Non-pigmented ciliary epithelial cell (primary cell): ENCODE data around the gene EGLN2.
"Not testable (repeated sequence)": the region's sequence is repeated elsewhere in the genome, so short reads cannot be mapped to it uniquely, and the experiment has no call there.

Experiments
- DNase-seq: peaks from one replicate; pipeline ENCODE4 v3.0.0-alpha.2; 2010; ENCODE audit warnings: low read depth

EGLN2 gene

DNA sequence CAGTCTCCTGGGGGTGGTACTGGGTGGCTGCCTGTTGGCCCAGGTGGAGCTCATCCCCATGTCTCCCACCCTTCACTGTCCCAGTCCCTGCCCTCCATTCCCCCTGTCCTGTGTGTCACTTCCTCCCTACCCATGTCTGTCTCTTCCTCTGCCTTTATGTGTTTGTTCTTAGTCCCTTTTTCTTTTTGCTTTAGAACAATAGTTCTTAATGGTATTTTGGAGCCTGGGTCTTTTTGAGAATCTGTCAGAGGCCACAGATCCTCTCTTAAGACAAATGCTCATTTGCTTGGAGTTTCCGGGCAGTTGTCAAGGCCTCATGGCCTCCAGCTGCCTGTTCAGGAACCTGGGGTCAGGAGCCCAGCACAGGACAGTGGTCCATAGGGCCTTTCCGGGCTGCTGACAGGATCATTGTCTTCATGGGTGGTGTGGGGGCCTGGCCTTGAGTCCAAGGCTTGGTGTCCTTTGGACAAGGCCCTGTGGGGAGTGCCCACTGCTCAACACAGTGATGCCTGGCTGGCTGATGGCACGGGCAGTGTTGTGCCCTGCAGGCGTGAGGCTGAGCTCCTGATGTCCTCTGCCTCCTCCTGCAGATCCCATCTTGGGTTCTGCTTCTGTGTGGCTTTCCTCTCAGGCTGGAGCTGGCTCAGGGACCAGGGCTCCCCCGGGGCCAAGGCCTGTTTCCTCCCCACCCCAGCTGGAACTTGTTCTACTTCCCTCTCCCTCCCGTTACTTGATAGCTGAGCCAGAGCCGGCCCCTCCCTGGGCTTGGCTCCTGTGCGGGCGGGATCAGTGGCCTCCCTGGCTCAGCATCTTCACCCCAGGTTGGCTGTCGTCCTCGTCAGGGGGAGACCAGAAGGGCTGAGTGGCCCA, 3.5 kb downstream of the EGLN2 start:
- no peak for DNase-seq

DNA sequence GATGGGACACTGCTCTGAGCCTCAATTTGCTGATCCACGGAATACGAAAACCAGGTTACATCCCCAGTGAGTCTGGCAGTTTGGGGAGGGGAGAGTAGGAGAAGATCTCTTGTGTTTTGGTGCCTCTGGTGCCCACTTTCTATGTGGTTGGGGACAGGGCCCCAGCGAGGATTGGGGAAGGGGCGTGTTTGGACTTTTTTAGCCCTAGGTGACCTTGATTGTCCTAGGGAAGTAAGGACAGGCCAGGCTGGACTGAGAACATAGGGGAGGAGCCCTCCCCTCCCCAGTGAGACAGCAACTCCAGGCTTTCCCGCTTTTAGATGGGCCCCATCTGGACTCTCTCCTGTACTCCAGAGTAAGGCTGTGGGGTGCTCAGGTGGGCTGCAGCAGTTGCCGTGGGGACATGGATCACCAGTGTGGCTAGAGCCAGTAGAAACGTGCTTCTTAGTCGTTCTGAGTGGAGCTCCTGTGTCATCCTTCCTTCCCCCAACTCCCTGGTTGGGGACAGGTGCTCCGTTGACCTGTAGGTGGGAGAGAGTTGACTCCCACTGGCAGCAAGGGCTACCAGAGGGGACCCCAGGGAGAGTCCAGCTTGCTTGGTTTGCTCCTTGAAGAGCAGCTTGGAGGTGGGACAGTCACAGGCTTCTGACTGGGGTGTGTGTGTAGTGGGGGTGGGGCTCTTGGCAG, 4.3 kb downstream of the EGLN2 start:
- no peak for DNase-seq

DNA sequence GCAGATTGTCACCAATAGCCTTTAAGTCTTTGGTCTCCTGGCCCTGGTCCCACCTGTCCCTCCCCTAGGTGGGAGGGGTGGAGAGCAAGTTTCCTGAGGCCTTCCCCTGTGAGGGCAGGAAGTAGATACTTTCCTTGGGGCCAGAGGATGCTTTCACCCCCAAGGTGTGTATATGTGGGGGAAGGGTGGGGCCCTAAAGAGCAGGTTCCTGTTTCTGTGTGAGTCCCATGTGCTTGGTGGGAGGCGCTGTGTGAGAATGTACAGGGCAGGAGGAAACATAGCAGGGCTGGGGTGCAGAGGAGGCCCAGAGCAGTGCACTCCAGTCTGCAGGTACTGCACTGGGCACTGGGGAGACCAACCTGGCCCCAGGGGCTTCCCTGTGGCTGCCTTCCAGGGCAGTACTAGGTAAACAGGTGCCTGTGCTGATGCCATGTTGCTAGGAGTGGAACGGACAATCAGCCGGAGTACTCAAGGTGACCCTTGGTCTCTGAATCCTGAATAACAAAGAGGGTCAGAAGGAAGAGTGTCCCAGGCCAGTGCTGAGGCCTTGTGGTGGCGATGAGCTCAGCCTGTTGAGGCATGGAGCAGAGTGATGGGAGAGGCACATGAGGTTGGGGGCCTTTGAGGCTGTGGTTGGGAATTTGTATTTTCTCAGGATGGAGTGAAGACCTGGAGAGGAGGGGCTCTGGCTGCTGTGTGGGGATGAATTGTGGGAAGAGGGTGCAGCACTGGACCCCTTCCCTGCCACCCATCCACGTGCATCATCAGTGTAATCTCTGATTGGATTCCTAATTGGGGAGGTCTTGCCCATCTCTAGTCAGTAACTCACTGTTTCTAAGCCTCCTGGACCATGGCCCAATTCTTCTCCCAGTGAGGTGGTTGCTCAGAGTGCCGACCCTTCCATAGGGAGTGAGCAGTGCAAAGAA, 5.1 kb downstream of the EGLN2 start:
- no peak for DNase-seq

DNA sequence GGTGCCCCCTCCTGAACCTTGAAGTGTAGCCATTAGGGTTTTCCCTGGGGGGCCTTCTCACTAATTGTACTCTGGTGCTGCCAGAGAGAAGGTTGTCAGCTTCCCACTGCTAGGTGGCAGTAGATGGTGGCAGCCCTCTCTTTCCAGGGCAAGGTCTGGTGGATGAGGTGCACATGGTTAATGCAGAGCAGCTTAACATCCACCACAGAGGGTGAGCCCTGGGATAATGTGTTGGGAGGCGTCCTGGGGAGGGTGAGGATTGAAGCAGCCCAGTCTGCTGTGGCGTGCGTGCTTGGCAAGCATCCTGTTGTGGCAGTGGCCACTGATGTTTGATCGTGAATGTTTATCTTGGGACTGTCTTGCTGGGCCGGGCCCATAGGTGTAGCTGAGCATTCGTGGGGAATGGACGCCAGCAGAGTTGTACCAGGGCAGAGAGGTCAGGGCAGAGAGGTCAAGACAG, 5.8 kb downstream of the EGLN2 start:
- no peak for DNase-seq

DNA sequence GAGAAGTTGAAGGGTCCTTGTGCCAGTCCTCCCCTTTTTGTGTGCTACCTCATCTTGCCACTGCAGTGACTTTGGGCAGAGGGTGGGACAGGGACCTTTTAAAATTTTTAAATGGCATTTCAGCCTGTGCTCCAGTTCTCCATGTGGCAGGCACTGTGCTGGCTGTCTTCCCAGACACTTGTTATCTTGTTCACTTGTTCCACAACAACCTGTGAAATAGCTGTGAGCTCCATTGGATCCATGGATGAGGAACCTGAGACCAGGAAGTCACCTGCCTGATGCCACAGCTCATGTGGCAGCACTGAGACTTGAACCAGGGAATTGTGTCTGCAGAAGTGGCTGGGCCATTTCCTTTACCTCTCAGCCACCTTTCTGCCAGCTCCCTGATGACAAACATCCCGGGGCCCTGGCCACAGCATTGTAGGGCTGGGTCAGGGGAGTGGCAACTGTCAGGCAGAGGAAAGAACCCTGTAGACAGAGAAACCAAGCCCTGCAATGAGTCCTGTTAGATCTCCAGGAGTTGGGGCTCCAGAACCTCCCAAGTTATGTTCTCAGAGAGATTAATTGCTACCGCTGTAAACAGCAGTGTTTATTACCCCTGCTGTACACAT, 6.4 kb downstream of the EGLN2 start:
- DNase-seq, result no peak

DNA sequence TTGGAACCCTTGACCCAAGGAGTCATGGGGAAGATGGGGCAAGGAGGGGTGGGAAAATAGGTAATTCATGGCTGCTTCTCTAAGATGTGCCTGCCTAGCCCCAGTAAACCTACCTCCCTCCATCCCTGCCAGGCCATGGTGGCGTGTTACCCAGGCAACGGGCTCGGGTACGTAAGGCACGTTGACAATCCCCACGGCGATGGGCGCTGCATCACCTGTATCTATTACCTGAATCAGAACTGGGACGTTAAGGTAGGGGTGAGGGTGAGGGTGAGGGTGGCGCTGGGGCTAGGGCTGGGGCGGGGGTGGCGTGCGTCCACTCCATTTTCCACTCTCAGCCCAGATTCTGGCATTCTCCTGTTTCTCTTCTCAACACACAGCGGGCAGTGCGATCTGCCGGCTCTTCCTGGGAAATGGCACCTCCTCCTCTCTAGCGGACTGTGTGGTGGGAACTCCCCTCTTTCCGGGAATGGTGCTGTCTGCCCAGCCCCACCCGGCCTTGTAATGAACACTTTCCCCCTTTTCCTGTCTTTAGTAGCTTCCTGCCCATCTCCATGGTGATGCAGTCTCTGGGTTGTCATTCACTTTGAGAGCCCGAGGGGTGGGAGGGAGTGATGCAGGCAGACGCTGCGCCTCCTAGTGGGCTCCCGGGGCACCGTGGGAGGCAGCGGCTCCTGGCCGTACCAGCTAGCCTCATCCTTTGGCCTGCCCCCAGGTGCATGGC, 7.6 kb downstream of the EGLN2 start:
- peak; percentile 77 for DNase-seq

DNA sequence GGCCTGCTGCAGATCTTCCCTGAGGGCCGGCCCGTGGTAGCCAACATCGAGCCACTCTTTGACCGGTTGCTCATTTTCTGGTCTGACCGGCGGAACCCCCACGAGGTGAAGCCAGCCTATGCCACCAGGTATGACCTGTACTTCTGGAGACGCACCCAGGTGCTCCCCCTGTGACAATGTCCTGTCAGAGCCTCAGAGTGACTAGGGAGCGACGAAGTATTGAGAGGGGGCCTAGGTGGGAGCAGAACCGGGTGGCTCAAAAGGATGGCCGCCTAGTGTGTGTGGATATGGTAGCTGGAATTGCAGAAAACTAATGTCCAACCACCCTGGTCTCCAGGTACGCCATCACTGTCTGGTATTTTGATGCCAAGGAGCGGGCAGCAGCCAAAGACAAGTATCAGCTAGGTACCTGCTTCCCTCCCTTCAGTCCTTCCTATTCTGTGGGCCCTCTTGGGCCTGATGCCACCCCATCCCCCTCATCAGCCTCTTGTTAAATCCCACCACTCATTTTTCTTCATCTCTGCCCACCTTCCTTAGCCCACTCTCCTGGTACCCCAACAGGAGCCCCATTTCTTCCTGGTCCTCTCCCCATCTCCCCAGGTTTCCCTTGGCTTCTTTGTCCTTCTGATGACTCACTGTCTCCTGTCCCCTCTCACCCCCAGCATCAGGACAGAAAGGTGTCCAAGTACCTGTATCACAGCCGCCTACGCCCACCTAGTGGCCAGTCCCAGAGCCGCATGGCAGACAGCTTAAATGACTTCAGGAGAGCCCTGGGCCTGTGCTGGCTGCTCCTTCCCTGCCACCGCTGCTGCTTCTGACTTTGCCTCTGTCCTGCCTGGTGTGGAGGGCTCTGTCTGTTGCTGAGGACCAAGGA, 8.4 kb downstream of the EGLN2 start:
- no peak for DNase-seq

DNA sequence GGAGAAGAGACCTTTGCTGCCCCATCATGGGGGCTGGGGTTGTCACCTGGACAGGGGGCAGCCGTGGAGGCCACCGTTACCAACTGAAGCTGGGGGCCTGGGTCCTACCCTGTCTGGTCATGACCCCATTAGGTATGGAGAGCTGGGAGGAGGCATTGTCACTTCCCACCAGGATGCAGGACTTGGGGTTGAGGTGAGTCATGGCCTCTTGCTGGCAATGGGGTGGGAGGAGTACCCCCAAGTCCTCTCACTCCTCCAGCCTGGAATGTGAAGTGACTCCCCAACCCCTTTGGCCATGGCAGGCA, 9.0 kb downstream of the EGLN2 start:
- DNase-seq, result no peak

DNA sequence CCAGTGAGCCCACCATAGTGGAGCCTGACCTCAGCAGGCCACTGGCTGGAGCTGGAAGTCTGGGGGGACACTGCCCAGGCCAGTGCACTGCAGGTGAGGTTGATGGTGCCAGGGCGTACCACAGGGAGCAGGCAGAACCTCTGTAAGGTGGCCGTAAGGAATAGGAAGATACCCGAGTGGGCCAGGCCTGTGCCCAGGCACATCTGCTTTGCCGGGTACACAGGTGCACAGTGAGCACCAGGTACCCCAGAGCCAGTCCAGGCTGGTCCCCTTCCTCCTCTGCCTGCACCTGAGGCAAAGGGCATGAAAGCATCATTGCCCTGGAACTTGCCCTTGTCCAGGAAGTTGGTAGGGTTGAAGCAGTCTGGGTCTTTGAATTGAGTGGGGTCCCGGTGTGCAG, 9.5 kb downstream of the EGLN2 start:
- DNase-seq, result no peak

DNA sequence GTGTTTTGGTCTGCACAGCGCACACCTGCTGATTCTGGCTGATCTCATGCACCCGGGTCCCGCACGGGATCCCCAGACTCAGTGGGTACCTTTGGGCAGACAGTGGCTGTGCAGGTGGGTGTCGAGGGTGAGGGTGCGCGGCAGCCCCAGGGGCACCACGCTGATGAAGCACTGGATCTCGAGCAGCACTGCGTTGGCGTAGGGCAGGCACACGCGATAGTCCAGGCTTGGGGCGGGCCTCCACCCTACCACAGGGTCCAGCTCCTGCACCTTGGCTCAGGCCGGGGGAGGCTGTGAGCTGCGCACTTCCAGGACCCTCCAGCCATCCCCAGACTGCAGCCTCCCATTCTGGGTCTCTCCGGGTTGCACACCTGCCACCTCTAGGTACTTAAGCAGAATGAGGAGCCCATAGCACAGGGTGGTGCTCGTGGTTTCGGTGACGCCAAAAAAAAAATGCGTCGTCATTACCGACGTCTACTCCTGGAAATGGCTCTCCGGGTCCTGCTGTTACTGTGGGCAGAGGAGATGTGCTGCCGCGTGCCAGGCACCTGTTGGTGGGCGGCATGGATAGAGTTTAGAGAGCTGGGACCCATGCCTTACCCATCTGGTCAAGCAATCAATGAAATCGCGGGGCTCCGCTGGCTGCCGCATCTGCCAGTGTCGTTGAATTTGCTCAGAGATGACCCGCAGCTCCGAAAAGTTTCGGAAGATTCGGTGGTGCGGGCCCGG, 10.5 kb downstream of the EGLN2 start:
- DNase-seq, result no peak

DNA sequence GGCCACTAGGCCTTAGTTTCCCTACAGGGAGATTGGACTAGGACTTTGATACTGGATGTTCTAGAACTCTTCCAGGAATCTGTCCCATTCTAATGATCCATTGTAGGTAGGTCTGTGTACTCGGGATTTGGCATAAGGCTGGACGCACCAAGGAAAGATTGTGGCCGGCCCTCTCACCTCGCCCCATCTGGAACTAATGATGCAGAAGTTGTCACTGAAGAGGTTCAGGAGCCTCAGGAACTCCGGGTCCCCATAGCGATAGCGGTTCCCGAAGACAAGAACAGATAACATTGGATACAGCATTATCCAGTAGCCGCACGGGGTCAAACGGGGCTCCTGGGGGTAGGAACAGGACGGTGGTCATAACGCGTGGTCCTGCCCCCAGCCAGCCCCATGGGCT, 11.2 kb downstream of the EGLN2 start:
- DNase-seq, result no peak

DNA sequence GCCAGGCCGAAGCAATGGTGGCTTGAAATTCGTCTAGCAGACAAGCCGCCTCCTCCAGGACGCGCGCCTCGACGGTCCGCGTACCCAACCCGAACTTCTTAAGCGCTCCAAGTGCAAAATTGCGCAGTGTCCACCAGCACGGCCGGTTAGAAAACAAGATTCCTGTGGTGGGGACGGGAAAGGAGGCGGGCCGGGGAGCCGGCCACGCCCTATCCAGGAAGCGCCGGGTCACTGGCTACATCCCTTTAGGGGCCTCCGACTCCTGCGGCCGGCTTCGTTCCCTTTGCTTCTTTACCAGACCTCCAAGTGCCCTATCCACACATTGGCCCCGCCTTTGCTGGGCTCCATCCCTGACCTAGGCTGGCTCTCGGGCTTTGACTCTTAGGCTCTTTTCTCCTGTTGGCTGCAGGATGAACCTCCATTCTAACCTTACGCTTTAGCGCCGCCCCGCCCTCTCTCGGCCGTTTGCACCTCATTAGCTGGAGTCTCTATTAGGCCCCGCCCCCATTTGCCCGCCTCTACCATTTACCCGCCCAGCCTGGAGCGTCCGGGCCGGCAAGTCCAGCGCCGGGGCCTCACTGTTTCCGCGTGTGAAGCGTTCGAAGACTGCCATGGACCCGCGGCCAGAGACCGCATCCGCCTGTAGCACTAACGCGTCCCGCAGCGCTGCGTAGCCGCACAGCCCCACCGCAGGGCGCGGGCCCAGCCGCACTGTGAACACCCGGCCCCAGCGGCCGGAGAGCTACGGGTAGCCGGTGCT, 11.8 kb downstream of the EGLN2 start:
- not testable (repeated sequence) for DNase-seq

DNA sequence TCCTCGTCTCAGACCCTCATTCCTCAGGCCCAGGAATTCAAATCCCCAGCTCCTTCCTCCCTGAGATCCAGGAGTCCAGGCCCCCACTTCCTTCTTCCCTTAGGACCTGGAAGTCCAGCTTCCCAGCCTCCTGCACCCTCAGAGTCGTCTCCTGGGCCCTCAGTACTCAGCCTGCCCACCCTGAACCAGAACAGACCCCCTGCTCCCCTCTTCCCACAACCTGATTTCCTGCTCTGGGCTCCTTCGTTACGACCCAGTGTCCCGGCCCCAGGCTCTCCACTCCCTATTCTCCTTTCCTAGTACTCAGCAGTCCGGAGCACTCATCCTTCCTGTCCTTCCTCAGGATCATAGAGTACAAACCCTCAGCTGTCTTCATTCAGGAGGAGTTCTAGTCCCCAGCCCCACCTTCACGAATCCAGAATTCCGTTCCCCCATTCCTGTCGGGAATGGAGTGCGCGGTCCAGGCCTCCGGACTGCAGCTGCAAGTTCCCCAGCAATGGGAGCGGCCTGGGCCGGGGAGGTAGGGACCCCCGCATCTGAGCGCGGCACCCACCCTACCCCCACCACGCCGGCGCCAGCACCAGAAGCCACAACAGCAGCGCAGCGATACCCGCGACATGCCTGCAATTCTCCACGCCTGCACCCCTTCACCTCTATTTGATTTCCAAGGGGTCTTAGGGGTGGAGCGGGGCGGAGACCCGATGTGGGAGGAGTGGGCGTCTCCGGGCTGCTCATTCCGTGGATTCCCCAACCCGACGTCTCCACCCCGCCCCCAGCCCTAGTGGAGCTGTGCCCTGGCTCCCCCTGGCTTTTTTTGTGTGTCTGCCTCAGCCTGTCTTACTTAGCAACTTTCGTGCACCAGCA, 12.7 kb downstream of the EGLN2 start:
- no peak for DNase-seq

DNA sequence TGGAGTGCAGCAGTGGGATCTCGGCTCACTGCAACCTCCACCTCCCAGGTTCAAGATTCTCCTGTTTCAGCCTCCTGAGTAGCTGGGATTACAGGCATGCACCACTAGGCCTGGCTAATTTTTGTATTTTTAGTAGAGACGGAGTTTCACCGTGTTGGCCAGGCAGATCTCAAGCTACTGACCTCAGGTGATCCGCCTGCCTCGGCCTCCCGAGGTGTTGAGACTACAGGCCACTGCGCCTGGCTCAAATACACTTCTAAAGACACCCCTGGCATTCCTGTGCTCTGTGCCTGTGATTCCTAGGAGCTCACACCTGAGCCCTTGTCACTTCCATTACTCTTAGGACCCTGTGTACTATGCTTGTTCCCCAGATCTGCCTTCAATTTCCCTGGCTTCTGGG, 13.6 kb downstream of the EGLN2 start:
- DNase-seq, result not testable (repeated sequence)

DNA sequence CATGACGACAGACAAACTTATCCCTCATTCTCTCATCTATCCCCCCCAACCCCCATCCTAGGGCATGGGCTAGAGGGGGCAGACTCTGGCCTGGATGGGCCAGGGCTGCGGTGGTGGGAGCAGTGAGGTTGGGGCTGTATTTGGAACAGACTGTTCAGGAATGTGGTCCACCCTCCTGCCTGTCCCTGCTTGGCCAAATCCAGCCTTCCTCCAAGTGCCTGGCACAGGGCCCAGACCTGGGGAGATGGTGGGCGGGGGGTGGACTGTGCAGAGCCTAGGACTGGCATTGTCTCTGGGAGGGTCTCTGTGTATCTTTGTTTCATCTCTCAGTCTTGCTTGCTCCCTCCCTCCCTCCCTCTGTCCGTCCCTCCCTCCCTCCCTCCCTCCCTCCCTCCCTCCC, 14.2 kb downstream of the EGLN2 start:
- no peak for DNase-seq

DNA sequence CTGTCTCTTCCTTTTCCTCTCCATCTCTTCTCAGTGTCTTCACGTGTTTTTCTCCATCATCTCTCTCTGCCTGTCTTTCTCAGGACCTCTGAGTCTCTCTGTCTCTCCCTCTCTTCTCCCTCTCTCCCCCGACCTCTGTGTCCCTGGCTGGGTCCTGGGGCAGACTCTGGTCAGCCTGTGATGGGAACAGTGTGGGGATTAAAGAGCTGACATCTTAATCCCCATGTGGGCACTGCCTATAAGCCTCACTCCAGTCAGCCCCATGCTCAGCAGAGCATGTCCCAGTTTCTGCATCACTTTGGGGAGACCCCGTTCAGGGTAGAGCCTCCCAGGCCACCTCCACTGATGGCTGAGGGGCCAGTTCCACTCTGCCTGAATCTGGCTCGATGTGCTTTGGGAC, 16.2 kb downstream of the EGLN2 start:
- no peak for DNase-seq

DNA sequence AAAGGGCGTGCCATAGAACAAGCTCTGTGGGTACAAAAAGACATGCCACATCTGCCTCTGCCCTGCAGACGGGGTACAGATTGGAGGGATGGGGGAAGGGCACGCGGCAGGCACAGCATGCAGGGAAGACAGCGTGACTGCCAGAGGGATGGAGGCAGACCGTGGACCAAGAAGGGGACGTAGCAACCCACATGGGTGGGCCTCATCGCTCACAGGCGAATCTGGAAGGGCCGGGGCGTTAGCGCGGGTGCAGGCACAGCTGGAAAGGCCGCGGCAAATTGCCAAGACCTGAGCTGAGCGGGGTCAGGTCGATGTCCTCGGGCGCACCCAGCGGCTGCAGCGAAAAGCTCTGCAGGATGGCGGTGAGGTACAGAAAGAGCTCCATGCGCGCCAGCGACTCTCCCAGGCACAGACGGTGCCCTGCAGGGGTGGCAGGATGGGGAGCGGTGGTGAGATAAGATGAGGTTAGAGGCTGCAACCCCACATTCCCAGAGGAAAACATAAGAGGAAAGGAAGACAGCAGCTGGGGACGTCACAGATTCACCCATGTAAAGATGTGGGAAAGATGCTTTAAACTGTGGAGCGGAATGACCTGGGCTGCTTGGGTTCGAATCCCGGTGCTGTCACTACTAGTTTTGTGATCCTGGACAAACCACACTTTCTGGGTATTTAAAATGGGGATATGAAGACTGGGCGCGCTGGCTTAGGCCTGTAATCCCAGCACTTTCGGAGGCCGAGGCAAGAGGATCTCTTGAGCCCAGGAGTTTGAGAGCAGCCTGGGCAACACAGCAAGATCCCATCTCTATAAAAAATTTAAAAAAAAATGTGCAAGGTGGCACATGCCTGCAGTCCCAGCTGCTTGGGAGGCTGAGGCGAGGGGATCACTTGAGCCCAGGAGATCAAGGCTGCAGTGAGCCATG, 19.7 kb downstream of the EGLN2 start:
- not testable (repeated sequence) for DNase-seq
